ENCODE measurements around the gene SLC39A11.
"Not testable (repeated sequence)": the region's sequence is repeated elsewhere in the genome, so short reads cannot be mapped to it uniquely, and the experiment has no call there.

The SLC39A11 gene

DNA sequence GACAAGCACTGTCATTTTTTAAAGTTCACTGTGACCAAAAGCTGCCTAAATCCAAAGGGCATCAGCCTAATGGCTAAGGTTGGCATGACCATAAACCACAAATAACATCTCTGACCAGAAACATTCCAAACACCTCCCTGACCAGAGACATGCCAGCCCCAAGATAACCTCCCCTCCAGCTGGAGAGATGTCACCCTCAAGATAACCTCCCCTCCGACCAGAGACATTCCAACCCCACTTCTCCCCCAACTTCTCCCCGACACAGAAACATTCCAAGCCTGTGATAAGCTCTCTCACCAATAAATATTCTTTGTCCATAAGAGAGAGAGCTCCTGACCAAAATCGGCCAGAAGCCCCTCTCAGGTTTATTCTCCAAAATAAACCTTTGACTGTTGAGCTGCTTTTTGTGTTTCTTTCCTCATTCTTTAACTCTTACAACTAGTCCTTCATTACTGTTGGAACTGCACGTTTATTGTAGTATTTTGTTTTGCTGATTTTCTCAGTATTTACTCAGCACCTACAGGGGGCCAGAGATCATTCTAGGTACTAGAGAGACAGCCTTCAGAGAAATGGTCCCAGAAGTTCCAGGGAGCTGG, 325.6 kb downstream of the SLC39A11 start:
- DNase-seq, result no peak

DNA sequence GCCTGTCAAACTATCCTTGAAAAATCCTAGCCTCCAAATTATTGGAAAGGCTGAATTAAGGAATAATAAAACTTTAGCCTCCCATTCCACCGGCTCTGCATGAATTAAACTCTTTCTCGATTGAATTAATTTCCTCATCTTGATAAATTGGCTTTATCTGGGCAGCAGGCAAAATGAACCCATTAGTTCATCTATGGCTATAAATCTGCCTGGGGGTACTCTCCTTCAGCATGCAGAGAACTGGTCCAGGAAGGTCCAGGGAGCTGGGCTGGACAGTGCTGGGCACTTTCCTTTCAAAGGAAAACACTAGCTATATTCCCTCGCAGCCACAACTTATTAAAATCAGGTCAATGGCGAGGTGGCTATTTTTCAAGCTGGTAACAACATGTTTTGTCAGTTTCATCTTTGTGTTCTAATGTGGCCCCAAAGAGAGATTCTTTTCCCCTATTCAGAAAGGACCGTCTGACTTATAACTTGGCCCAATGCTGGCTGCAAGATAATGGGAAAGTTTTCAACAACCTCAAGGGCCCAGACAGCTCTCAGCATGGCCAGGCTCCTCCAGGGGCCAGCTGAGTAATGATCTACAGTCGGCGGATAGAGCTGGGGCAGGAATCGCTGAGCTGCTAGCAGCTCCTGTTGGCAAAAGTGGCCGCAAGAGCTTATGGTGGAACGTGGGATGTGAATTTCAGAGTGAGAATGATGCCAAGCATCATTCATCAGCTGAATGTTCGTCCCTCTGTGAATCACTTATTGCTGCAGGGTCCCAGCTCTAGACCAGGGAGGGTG, 326.9 kb downstream of the SLC39A11 start:
- no peak for DNase-seq

DNA sequence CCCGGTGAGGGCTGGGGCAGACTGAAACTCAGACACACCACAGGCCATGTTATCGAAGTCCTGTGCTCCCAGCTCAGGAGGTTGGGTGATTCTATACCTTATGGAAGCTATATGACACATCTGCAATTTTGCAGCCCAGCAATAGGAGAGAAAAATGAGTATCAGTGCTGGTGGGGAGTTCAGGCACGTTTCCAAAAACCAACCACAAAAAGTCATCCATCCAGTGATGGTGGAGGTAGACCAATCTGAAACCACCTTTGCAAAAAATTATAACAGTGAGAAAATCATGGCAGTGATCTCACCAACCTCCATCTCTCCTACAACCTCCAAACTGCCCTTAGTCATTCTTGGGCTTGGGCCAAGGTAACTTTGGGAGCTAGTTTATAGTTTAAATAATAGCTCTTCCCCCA, 327.9 kb downstream of the SLC39A11 start:
- DNase-seq, result no peak

DNA sequence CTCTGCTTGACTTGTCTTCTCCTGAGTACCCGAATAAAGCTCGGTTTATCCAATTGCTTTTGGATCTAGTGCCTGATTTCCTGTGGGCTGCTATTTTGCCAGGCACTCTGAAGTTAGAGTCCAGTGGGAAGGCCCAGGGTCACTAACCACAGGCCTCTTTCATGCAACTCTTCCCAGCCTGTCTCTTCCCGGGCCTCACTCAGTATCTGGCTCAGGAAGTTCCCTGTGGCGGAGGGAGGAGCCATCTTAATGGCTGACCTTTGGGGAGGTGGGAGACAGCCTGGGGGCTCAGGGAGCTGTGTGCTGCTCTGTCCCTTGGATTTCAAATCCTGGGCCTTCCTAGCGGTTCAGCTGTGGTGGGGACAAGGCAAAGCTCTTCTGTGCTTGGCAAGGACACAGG, 328.5 kb downstream of the SLC39A11 start:
- no peak for DNase-seq

DNA sequence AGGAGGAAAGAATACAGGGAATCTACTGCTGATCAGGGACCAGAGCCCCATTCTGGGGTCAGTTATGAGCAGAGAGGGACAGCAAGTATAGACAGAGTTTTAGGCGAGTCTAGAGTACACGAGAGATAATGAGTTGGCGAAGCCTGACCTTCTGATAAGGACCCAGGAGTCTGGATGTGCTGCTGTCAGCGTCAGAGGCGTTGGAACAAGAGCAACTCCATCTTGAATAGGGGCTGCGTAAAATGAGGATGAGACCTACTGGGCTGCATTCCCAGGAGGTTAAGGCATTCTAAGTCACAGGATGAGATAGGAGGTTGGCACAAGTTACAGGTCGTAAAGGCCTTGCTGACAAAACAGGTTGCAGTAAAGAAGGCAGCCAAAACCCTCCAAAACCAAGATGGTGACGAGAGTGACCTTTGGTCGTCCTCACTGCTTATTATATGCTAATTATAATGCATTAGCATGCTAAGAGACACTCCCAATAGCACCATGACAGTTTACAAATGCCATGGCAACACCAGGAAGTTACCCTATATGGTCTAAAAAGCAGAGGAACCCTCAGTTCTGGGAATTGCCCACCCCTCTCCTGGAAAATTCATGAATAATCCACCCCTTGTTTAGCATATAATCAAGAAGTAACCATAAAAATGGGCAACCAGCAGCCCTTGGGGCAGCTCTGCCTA, 330.5 kb downstream of the SLC39A11 start:
- not testable (repeated sequence) for DNase-seq

DNA sequence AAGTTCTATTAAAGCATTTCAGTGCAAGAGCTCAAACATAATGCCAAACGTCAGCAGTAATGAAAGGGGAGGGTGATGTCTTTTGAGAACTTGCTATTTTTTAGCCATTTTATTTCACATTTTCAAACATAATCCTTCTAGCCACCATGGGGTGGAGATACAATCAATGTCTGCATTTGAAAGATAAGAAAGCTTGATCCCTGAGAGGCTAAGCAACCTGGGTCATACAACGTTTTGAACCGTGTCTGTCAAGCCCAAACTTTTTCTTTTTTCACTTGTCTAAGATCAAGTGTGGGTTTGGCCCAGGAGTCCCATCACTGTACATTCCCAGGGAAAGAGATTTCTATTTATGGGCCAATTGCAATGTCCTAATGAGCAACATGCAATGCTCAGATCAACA, 331.1 kb downstream of the SLC39A11 start:
- DNase-seq, result no peak

DNA sequence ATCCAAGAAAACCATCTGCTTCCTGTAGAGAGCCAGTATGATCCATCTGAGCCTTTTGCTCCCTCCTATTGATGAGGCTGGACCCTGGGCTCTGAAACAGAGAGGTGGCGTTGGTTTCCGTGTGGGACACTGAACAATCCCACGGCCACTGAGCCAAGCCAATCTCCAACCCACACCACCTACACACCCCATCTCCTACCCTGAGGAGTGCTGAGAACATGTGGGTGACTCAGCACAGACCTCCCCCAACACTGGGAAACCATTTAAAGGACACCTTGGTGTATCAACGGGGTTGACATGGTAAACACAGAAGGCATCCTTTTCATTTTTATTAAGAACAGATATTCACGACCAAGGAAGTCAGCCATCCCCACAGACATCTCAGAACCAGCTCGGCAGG, 332.1 kb downstream of the SLC39A11 start:
- no peak for DNase-seq

DNA sequence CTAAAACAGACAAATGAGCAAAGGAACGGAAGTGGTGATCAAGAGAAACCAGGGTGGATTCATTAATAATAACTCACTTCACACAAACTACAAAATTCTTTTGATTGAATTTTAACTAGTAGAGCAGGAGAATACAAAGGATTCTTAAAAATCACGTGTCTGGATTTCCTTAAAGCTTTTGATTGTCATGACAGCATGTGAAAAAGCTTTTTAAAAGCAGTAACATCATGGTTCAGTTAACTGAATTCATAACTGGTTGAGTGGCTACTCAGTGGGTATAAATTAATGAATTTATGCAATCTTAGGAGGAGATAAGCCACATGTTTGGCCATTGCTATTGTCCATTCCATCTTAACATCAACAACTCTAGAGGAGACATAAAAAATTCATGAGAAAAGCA, 333.2 kb downstream of the SLC39A11 start:
- DNase-seq, result no peak

DNA sequence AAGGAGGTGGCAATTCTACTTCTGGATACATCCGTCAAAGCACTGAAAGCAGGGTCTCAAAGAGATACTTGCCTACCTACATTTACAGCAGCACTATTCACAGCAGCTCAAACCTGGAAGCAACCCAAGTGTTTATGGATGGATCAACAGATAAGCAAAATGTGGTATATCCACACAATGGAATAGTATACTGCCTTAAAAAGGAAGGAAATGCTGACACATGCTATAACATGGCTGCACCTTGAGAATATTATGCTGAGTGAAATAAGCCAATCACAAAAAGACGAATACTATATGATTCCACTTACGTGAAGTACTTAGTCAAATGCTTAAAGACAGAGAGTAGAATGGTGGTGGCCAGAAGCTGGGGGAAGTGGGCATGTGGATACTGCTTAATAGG, 336.2 kb downstream of the SLC39A11 start:
- no peak for DNase-seq

DNA sequence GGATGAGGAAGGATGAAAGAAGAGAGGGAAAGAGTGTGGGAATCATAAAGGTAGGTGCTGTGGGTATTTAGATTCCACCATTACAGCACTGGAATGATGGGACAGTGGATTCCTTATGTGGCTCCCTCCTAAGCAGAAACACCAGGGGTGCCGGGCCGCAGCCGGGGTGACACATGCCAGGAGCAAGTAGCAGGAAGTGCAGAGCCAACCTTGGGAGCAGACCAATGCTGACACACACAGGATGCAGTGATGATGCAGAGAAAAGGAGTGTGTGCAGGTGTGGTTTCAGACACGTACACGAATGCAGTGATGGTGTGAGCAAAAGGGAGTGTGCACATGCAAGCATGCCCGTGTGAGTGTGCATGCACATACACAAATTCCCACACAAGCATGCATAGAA, 338.0 kb downstream of the SLC39A11 start:
- no peak for DNase-seq

DNA sequence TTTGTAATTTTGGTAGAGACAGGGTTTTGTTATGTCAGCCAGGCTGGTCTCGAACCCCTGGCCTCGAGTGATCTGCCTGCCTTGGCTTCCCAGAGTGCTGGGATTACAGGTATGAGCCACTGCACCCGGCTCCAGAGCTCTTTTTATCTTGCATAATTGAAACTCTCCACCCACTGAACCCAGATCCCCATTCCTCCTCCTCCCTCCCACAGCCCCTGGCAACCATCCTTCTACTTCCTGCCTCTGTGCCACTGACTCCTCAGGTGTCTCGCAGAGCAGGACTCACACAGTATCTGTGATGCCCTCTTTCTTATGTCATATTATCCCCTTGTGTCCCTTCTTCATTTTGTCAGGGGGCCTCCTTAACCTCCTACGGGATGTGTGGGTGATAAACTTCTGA, 340.7 kb downstream of the SLC39A11 start:
- DNase-seq, result no peak

DNA sequence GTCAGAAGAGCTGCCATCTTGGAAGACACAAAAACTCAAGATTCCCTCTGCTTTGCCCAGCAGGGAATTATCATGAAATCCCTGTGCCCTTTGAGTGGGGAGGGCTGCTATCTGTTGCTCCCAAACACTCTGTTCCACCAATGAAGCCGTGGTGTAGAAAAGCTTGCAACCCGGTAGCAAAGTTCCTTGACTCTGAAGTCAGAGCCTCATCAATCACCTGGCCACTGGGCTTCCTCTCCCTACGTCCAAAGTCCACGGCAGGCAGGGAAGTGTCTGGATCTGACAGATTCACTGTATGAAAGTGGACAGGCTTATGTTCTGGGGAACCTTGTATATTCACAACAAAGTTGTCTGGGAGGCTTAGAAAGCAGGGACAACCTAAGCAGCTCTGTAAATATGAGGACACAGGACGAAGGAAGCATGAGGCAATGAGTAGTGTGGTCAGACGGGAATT, 343.3 kb downstream of the SLC39A11 start:
- DNase-seq, result no peak

DNA sequence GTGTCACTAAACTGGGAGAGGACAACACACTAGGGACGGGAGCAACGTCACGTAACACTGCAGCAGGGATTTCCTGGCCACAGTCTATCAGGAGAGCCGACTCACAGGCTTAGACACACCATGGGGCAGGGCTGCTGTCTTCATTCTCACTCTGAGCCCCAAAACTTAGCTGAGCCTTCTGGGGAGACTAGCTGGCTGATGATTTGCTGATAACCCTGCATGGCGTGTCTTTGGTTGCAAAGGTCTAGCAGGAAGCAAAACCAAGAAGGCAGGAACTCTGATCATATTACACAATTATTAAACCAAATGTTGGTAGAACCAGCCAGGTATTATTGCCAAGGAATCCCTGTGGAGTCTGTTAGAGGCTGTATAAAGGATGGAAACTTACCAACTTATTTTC, 345.0 kb downstream of the SLC39A11 start:
- DNase-seq, result no peak

DNA sequence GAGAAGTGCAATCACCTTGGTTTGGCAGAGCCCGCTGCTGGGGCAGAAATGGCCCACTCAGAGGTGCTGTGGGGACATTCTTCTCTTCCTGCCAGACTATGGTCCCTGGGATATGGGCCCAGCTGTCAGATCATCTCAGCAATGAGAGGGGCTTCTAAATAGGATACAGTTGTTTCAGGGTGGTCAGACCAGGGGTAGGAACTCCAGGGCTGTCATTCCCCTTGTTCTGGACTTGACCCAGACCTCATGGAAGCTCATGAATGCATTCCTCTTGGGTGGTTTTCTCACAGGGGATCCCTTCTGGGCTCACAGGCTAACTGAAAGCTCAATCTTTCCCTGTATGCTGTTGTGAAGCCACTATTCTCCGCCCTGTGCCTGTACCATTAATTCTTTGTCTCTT, 347.2 kb downstream of the SLC39A11 start:
- no peak for DNase-seq

DNA sequence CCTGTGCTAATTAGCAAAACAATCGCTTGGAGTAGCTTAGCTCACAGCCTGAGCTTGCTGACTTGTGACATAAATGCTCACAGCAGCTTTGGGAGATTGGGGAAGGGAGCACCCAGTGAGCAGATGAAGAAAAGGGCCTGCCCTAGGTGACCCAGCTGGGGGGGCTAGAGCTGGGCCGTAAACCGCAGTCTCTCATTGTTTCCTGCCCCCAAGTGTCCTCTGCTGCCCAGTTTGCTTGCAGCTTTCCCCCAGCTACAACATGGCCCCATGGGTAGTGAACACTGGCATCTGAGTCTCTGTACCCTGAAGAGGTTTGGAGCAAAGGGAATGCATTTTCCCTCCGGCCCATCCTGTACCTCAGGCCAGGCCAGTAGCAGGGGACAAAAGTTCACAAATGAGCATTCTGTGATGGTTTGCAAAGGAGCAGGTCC, 349.4 kb downstream of the SLC39A11 start:
- DNase-seq, result no peak

DNA sequence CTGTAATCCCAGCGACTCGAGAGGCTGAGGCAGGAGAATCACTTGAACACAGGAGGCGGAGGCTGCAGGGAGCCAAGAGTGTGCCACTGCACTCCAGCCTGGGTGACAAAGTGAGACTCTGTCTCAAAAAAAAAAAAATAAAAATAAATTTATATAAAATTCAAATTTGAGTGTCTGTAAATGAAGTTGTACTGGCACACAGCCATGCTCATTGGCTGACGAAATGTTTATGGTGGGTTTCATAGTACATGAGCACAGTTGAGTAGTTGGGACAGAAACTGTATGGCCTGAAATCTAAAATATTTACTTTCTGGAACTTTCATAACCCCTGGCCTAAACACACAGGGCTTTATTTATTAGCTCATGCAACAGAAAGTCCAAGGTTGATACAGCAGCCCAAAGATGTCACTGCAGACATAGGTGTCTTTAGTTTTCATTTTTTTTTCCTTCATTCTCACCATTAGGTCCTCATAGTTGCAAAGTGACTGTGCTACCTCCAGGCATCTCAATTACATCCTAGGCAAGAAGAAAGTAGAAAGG, 355.3 kb downstream of the SLC39A11 start:
- no peak for DNase-seq

DNA sequence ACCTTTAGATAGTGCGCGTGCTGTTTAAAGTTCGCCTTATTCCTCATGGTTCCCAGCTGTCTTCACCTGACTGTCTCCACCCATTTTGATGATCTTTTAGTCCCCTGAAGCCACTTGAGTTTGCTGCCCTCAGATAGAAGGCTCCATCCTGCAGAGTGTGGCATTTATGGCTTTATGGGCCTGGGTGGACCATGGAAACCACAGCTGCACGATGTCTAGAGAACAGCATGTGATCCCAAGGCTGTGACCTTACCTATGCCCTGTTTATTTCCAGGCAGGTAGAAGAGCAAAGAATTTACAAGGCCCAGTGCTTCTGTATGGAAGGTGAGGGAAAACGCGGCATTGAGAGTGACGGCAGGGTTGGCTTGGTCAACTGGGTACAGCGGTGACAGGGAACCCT, 356.9 kb downstream of the SLC39A11 start:
- no peak for DNase-seq

DNA sequence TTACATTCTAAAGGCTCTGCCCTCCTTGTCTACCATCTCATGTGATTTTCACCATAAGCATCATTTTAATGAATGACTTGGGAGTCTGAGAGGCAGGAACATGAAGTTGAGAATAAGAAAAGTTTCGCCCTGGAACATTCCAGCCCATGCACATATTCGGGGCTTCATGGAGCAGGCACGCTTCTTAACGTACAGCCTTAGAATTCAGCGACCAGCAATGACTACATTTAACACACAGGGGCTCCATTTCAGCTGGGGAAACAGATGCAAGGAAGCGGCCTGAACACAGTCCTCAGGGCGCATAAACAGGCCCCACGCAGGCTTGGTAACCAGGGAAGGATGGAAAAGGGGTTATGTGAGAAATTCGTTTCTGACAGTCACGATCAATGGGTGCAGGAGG, 357.4 kb downstream of the SLC39A11 start:
- DNase-seq, result no peak

DNA sequence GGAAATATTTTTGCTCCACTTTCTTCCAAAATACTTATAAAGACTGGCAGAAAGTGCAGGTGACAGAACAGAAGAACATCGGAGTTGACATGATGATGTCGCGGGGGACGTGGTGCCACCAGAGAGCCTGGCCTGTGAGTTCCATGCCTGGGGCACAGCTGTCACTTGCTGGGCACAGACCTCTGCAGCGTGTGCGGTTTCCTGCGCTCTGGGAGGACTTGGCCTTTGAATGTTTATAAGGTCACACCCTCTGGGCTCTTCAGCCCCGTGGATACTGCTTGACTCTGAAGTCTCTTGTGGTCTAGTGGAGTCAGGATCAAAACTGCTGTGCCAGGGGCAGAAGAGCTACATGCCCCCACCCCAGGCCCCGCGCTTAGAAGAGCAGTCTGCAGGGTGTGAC, 357.9 kb downstream of the SLC39A11 start:
- no peak for DNase-seq

DNA sequence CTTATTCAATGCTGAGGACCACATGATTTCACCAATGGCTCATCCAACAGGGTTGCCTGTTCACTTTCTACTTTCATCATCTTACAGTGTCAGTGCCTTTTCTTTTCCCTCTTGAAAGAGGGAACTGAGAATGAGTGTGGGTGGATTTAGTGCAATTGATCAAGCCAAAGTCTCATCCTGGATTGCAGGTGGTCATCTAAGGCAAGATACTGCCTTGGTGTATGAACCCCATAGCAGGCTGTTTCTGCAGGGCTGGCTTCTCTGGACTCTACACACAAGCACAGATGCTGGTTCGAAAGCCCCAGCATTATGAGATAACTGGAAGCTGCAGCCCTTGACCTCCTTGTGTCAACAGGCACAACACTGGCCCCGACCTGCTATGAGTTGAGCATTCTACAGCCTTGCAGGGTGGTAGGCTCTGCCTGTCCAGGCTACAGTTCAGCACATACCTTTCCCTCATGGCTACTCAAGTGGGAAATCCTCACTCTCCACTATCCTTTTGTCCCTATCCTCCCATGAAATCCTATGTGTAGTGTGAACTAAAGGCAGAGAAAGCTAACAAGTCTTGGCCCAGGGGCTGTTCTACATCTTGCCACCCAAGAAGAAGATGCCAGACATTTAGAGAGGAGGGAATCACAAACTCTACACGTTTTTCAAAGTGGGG, 358.7 kb downstream of the SLC39A11 start:
- DNase-seq, result no peak

DNA sequence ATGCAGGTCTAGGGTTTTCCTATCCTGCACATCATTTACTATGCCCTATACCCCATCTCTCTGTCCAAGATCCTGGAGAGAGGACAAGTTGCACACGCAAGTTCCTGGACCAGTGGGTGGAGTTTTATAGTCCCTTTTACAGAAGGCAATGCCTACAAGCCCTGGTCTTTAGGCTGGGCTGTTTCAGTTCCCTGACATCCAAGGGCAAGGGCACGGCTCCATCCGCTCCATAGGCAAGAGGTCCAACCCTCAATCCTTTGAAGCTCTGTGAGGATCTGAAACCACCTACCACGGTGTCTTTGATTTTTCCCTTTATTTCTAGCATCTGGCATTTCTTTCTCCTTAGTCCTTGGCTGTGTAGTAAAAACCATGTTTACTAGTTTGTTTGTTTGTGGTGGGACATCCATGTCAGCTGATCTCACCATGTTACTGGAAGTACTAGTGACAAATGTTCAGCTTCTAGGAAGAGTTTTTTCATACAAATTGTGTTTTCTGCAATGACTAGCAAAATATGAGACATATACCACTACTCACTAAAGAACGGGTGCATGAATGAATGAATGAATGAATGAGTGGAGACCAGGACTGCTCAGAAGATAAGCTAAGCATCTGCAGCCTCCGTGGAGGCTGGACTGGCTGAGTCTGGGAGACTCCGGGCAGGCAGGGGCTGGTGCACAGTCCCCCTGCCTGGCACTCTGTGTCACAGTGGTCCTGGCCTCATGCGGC, 359.4 kb downstream of the SLC39A11 start:
- no peak for DNase-seq

DNA sequence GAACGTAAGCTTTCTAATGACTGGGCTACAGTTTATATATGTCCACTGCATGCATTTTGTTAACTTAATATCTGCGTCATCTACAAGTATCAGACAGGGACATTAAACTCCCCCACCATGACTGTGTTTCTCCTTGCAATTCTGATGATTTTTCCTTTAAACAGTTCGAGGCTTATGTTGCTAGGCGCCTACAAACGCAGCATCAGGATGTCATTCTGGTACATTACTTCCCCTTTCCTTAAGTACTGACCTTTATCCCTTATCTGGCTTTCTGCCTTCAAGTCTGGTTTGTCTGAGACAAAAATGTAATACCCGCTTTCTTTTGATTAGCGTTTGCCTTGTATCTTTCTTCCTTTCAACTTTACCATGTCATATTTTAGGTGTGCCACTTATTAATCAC, 362.4 kb downstream of the SLC39A11 start:
- no peak for DNase-seq

DNA sequence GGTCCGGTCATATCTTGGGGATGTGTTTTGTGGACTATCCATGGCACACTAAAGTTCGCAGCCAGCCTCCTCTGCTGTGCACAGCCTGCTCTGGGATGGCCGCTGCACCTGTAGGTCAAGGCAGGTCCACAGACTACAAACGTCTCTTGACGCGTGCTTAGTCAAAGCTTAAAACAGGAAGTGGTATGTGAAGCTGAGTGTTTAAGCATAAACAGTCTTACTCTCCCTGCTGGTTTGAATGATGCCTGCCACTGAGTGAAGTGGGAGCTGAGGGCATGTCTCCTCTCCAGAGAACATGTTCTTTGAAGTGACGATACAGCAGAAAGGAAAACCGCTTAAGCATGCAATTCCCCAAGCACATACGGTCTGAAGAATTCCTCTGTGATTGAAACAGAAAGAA, 365.6 kb downstream of the SLC39A11 start:
- no peak for DNase-seq

Measured in NCI-H748 treated with DMSO at 0.1 percent for 48 hours (cell line).